Measurements from ENCODE around the gene SNRNP200. TPM values are rescaled to one million over a fixed set of nuclear protein-coding genes. Genes with fewer than 3 reads are reported as not detected.

Gene SNRNP200
- total RNA-seq, 2 experiments from 2014 or later = 175 to 178 TPM

GRCh38 chr2:96324721-96325040 lies 19.3 kb upstream of the SNRNP200 start:
- DNase-seq = peak; percentile 69
- TF ChIP-seq CTCF (IDR thresholded peaks at IDR 0.05) = no peak
- Mint-ChIP-seq H3K27ac (peak overlapping the region; percentile 96), H3K27me3 (no peaks in the 10 kb centered on the region), H3K4me1 (ENCODE audit: low read depth) (peaks cover 50% of the 10 kb centered on the region), H3K36me3 (ENCODE audit: low read depth) (peaks cover 42% of the 10 kb centered on the region), H3K9me3 (no peaks in the 10 kb centered on the region), H3K4me3 (peak overlapping the region; percentile 90)
- ChIA-PET CTCF (interaction anchor here (1.0 to 1.6 kb wide), 5 partner anchors 10 to 185 kb away, joined by 3 to 12 read pairs (median 5); partner anchors contain the start of gene NCAPH), POLR2A (interaction anchor here (0.6 to 12.3 kb wide), 9 partner anchors 9 to 212 kb away, joined by 3 to 119 read pairs (median 3); partner anchors contain the start of genes ARID5A, NCAPH and SNRNP200)
- intact Hi-C loops (cut with micrococcal nuclease) = loop anchor here (10.0 kb wide), 2 partner anchors 180 to 210 kb away; partner anchors contain the start of genes ARID5A and DUSP2
- peak; percentile 9 for ATAC-seq

- peaks cover 56% of the 10 kb centered on the region for H3K4me1 Mint-ChIP-seq (ENCODE audit: low read depth)
- ChIA-PET CTCF (interaction anchor here (1.0 to 1.6 kb wide), 5 partner anchors 10 to 186 kb away, joined by 3 to 5 read pairs (median 4); no protein-coding TSS in a partner anchor), POLR2A (interaction anchor here (0.6 to 12.3 kb wide), 6 partner anchors 10 to 213 kb away, joined by 3 to 119 read pairs (median 4); partner anchors contain the start of genes ARID5A, NCAPH and SNRNP200)
- intact Hi-C loops (cut with micrococcal nuclease) = loop anchor here (10.0 kb wide), 2 partner anchors 179 to 211 kb away; partner anchors contain the start of genes ARID5A and DUSP2
- H3K9me3 Mint-ChIP-seq = no peaks in the 10 kb centered on the region
- no peaks in the 10 kb centered on the region for H3K27me3 Mint-ChIP-seq
- no peak for TF ChIP-seq CTCF (IDR thresholded peaks at IDR 0.05)
- peak overlapping the region; percentile 90 for H3K4me3 Mint-ChIP-seq
- peaks cover 37% of the 10 kb centered on the region for H3K36me3 Mint-ChIP-seq (ENCODE audit: low read depth)
- ATAC-seq (no peak), DNase-seq (no peak)
- peak overlapping the region; percentile 12 for H3K27ac Mint-ChIP-seq
Observed at GRCh38 chr2:96323849-96324248, 18.5 kb upstream of the SNRNP200 start.

- ATAC-seq = peak; percentile 13
Observed at GRCh38 chr2:96320728-96321622, 15.6 kb upstream of the SNRNP200 start.

GRCh38 chr2:96320326-96320725 lies 15.0 kb upstream of the SNRNP200 start:
- ChIA-PET POLR2A (interaction anchor here (0.6 to 12.3 kb wide), 11 partner anchors 9 to 210 kb away, joined by 3 to 119 read pairs (median 5); partner anchors contain the start of genes CIAO1, DUSP2, NCAPH and SNRNP200), CTCF (interaction anchor here (1.0 to 3.5 kb wide), 9 partner anchors 9 to 442 kb away, joined by 3 to 19 read pairs (median 4); partner anchors contain the start of genes CIAO1, NCAPH and SNRNP200)
- Mint-ChIP-seq H3K4me1 (ENCODE audit: low read depth) (peaks cover 58% of the 10 kb centered on the region), H3K27ac (peak overlapping the region; percentile 54), H3K9me3 (no peaks in the 10 kb centered on the region), H3K36me3 (ENCODE audit: low read depth) (peaks cover 12% of the 10 kb centered on the region), H3K27me3 (no peaks in the 10 kb centered on the region), H3K4me3 (peak overlapping the region; percentile 76)
- no peak for TF ChIP-seq CTCF (IDR thresholded peaks at IDR 0.05)
- intact Hi-C loops (cut with micrococcal nuclease) = loop anchor here (10.0 kb wide), 2 partner anchors 176 to 214 kb away; partner anchors contain the start of genes ARID5A and DUSP2
- DNase-seq (no peak), ATAC-seq (no peak)

More at GRCh38 chr2:96320728-96321622, 15.6 kb upstream of the SNRNP200 start:
- Mint-ChIP-seq H3K27ac (peak overlapping the region; percentile 54), H3K27me3 (no peaks in the 10 kb centered on the region), H3K9me3 (no peaks in the 10 kb centered on the region), H3K4me3 (peak overlapping the region; percentile 76), H3K36me3 (ENCODE audit: low read depth) (peaks cover 16% of the 10 kb centered on the region), H3K4me1 (ENCODE audit: low read depth) (peaks cover 53% of the 10 kb centered on the region)
- intact Hi-C loops (cut with micrococcal nuclease) = loop anchor here (10.0 kb wide), 2 partner anchors 176 to 214 kb away; partner anchors contain the start of genes ARID5A and DUSP2
- ChIA-PET CTCF (interaction anchor here (0.7 to 3.5 kb wide), 15 partner anchors 10 to 442 kb away, joined by 3 to 19 read pairs (median 4); partner anchors contain the start of genes CIAO1, NCAPH and SNRNP200), POLR2A (interaction anchor here (0.6 to 12.3 kb wide), 15 partner anchors 10 to 227 kb away, joined by 3 to 119 read pairs (median 4); partner anchors contain the start of genes CIAO1, DUSP2, NCAPH and SNRNP200)
- DNase-seq = peak; percentile 53
- no peak for TF ChIP-seq CTCF (IDR thresholded peaks at IDR 0.05)
